HG03060 (cell line): ENCODE results near the gene HPCAL1.

ENCODE experiments used
- ATAC-seq: cut with Tn5 transposase; IDR thresholded peaks from one replicate; pipeline ENCODE4 v1.9.1; 2021; ENCODE audit warnings: low read depth, moderate number of reproducible peaks; ENCODE audit not compliant: unreplicated experiment

The HPCAL1 gene

DNA sequence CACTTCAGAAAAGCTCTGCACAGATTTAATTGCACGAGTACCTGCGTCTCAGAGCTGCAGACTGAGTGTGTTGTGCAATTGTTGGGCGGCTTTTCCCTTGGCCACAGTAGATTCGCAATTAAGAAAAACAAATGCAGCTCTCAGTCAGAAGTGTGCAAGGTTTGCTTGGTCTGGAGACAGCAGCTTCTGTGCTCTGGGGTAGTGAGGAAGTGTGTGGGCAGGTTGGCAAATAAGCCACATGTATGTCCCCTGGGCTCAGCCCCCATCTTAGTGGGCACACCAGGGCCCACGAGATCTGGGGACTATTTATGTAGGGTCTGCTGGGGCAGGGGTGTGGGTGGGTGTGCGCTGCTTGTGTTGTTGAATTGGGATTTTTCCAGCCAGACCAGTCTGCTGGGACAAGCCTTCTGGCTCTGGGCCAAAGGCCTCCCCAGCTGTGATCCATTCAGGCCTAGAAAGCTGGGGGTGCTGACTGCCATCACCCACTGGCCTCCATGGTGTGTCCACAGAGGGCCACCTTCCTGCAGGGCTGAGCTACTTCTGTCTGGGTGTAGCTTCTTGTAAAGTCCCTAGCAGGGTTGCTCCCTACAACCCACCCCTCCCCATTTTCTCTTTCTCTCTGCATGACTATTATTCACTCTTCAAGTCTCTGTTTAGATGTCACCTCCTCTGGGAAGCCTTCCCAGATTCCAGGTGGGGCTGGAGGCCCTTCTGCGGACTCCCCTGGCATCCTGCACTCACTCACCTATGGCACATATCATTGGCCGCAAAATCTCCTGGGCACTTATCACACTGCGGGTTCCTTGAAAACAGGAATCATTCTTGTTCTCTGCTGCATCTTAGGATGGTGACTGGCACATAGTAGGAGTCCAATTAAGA, 77.6 kb downstream of the HPCAL1 start:
- no peak for ATAC-seq

GRCh38 chr2:10381997-10382353, 79.3 kb downstream of the HPCAL1 start:
- ATAC-seq, result no peak

DNA sequence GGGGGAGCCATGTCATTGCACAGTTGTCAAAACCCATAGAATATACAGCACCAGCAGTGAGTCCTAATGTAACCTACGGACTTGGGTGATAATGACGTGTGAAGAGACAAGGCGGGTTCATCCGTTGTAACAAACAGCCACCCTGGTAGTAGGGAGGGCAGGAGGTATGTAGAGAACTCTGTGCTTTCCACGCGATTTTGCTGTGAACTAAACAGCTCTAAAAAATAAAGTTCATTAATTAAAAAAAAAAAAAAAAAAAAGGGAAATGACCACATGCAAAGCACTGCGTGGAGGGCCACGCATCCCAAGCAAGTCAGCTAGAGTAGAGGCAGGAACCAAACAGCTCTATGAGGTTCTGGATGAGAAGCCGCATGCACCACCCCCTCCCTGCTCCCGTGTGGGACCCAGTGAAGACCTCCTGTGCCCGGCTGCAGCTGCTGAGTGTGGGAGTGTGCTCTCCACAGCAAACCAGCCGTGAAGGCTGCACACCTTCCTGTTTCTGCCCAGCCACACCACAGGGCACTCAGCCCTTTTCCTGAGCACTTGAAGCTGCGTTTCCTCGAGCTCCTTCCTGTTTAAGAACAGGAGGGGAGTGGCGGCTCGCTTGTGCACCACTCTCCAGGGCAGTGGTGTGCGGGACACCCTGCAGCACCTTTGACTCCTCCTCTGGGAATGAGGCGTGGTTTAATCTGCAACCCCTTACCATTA, 79.8 kb downstream of the HPCAL1 start:
- ATAC-seq, result no peak

- no peak for ATAC-seq
Observed at GRCh38 chr2:10383960-10384734, 81.4 kb downstream of the HPCAL1 start.

DNA sequence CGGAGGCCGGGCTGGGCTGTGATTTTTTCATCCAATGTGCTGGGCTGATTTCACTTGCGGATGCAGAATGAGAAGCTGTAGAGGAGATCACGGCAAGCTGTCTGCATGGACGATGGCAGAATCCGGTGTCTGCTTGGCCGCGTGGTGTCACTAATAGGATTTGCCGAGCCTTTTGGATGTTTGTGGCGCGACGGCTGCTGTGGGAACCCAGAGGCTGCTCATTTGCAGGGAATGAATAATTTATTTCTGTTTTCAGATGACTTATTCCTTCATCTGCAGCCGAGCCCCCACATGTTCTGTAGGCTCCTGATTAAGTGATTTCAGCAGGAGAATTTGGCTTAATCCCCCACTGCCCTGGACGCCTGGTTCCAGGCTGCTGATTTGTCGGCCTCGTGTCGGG, 82.8 kb downstream of the HPCAL1 start:
- ATAC-seq, result no peak

- no peak for ATAC-seq
Observed at GRCh38 chr2:10385933-10386773, 83.4 kb downstream of the HPCAL1 start.

DNA sequence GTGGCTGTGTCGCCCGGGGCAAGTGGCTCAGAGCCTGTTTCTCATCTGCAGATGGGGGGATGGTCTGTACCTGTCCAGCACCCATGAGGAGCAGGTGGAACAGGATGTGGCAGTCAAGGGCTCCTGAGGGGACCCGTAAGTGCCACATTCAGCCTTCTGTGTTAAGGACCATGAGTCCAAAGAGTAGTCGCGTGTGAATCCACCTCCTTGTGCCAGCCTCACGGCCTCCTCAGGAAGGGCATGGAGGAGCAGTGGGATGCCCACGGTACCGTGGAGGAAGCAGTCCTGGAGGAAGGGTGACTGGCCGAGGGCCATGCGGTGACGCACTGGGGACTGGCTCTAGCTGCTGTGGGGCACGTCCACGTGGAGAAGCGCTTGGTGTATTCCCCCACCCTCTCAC, 84.3 kb downstream of the HPCAL1 start:
- no peak for ATAC-seq

GRCh38 chr2:10388954-10389560, 86.4 kb downstream of the HPCAL1 start:
- no peak for ATAC-seq

DNA sequence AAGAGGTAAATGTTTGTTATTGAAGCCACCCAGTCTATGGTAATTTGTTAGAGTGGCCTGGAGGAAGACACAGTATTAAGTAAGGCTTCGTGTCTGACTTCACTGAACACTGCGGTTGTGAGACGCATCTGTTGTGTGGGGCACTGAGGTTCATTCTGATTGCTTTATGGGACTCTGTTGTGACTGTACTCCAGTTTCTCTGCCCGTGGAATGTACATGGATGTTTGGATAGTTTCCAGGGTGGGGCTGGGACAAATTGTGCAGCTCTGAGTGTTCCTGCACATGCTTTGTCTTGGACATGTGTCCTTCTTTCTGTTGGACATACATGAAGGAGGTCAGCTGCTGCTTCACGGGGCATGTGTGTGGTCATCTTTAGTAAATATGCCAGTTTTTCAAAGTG, 86.9 kb downstream of the HPCAL1 start:
- ATAC-seq, result no peak

DNA sequence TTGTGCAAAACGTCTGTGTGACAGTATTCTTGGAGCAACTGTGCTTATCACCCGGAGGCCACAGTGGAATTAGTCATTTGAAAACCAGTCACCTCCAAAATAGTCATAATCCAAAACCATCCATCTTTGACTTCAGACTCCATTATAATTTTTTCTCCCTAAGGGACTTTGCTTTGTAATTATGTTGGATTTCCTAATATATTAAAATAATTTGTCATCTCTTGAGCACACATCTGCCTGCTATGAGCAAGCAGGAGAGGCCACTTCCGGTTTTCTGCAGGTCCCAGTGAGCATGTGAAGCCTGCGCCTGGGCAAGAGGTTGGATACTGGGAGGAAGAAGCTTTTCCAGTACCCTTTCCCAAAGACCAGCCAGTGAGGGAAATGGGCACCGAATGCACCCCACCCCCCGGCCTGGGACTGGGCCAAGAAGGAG, 87.7 kb downstream of the HPCAL1 start:
- ATAC-seq, result no peak

DNA sequence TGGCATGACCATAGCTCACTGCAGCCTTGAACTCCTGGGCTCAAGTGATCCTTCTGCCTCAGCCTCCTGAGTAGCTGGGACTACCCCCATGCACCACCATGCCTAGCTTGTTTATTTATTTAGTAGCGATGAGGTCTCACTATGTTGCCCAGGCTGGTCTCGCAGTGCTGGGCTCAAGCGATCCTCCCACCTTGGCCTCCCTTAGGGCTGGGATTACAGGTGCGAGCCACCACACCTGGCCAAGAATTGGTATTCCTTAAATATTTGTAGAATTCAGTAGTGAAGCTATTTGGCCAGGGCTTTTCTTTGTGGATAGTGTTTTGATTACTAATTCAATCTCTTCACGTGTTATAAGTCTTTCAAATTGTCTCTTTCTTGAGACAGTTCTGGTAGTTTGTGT, 89.4 kb downstream of the HPCAL1 start:
- ATAC-seq, result no peak

DNA sequence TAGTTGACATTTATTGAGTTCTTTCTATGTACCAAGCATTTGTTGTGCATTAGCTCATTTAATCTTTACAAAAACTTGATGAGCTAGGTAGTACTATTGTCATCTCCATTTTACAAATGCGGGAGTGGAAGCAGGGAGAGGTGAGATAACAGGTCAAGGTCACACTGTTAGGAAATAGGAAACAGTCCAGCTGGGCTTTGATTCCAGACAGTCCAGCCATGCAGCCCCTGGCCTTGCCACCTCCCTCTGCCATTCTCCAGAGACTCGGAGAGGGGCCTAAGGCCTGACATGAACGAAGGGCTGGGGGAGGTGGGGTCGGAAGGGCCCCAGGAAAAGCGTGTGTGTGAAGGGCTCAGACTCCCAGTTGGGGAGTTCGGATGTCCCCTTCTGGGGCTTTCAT, 89.8 kb downstream of the HPCAL1 start:
- ATAC-seq, result no peak

DNA sequence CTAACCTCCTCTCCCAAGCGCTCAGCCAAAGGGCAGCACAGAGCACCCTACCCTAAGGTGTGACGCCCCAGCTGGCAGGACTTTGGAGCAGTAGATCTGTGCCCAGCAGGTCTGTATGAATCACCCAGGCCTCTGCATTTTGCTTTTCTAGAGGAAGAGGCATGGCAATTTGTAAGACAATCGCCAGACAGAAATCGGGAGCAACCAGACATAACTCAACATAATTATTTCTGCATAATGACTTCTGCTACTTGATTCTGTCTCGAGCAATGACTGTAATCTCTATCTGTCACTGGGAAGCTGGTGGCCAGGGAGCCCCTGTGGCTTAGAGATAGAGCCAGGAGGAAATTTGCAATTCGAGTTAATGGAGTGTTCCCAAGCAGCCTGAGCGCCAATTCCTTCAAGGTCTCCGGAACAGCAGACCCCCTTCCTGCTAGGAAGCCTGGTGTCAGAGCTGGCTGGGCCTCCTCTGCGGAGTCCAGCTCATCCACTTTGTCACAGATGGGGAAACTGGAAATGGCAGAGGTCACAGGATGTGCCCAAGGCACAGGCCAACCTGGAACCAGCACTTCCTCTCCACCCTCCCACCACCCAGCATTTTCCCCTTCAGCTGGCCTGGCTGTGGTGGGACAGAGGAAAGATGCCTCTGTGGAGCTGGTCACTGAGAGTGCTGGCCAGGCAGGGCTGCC, 90.4 kb downstream of the HPCAL1 start:
- no peak for ATAC-seq

GRCh38 chr2:10393640-10393982, 90.9 kb downstream of the HPCAL1 start:
- ATAC-seq, result no peak

- no peak for ATAC-seq
Observed at GRCh38 chr2:10395893-10396292, 93.2 kb downstream of the HPCAL1 start.

- no peak for ATAC-seq
Observed at GRCh38 chr2:10396464-10396863, 93.8 kb downstream of the HPCAL1 start.

GRCh38 chr2:10397297-10397875, 94.7 kb downstream of the HPCAL1 start:
- ATAC-seq, result no peak

DNA sequence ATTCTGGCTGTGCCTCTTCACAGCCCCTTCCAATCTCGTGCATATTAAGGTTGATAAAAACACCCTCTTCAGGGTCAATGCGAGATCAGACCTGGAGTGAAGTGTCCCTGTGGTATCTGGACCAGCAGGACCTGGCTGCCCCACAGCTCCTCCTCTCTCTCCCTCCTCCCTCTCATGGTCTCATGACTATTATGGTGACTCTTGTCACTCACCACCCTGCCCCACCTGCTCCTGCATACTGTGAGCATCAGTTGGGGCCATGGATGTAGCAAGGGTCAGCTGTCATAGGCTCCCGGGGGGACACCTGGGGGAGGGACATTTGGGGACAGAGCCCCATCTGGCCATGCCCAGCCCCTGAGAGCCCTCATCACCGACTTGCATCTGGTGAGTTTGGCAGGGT, 95.2 kb downstream of the HPCAL1 start:
- no peak for ATAC-seq

DNA sequence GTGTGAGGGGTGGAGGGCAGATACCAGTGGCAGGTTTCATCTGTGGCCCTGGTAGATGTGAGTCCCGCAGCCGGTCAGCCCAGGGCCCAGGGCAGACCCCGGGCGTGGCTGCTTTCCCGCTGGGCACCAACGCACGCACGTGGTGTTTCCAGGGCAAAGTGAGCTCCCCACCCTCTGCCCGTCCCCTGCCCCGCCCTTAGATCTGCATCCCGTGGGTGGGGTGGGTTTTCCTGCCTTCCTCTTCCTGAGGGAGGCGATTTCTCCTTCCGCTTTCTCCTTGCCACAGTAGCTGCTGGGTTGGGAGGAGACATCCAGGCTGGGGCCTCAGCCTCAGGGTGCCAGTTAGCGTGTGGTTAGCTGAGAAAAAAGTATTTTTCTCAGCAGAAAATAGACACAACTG, 95.8 kb downstream of the HPCAL1 start:
- no peak for ATAC-seq
